Measurements from ENCODE around the gene ZNF830.

DNA sequence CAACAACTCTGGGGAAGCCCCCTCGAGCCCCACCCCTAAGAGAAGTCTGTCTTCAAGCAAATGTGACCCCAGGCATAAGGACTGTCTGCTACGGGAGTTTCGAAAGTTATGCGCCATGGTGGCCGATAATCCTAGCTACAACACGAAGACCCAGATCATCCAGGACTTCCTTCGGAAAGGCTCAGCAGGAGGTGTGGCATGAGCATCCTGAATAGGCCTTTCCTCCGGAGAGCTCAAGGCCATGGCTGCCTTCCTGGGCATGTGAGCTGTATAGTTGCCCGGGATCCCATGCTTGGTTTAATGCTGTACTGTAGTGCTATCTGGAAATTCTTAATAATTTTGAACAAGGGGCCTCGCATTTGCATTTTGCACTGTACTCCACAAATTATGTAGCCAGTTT is 28.1 kb downstream of the ZNF830 start:
- TF ChIP-seq, protein P1, sequence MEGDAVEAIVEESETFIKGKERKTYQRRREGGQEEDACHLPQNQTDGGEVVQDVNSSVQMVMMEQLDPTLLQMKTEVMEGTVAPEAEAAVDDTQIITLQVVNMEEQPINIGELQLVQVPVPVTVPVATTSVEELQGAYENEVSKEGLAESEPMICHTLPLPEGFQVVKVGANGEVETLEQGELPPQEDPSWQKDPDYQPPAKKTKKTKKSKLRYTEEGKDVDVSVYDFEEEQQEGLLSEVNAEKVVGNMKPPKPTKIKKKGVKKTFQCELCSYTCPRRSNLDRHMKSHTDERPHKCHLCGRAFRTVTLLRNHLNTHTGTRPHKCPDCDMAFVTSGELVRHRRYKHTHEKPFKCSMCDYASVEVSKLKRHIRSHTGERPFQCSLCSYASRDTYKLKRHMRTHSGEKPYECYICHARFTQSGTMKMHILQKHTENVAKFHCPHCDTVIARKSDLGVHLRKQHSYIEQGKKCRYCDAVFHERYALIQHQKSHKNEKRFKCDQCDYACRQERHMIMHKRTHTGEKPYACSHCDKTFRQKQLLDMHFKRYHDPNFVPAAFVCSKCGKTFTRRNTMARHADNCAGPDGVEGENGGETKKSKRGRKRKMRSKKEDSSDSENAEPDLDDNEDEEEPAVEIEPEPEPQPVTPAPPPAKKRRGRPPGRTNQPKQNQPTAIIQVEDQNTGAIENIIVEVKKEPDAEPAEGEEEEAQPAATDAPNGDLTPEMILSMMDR (IDR thresholded peaks at IDR 0.05; ENCODE audit: borderline replicate concordance, extremely low read depth, low read length, poor library complexity, severe bottlenecking) = no peak
- no peak for TF ChIP-seq EZH2 (IDR thresholded peaks at IDR 0.05; ENCODE audit: borderline replicate concordance, low read depth, low read length, severe bottlenecking)
